GM12891 (cell line): ENCODE data around the gene FASN.
A peak's percentile ranks its signal among the peaks of the same experiment; 100 is the strongest.

ENCODE experiments used
- DNase-seq: peaks from one replicate; pipeline ENCODE4 v3.0.0; 2011; ENCODE audit warnings: low spot score; ENCODE audit not compliant: insufficient read length
- FAIRE-seq: peaks from 2 replicates; lab custom pipeline; 2011; peaks lifted over from hg19 to GRCh38; lab: Jason Lieb, UNC
- PAX5 ChIP-seq: IDR thresholded peaks from 2 replicates; pipeline ENCODE4 v1.6.1; 2011; ENCODE audit warnings: low read length, moderate library complexity, mild to moderate bottlenecking; ENCODE audit not compliant: insufficient read depth, severe bottlenecking
- POLR2A ChIP-seq: IDR thresholded peaks from 2 replicates; pipeline ENCODE4 v1.6.1; 2011; ENCODE audit warnings: low read depth, low read length, control low read depth
- POLR2AphosphoS5 ChIP-seq: IDR thresholded peaks from 2 replicates; pipeline ENCODE4 v1.6.1; 2011; ENCODE audit warnings: low read depth, low read length, control low read depth
- POU2F2 ChIP-seq: IDR thresholded peaks from 2 replicates; pipeline ENCODE4 v1.6.1; 2011; ENCODE audit warnings: low read depth, mild to moderate bottlenecking, control low read depth, low read length, moderate library complexity
- SPI1 ChIP-seq: IDR thresholded peaks from 2 replicates; pipeline ENCODE4 v1.6.1; 2011; ENCODE audit warnings: low read depth, low read length, control low read depth
- TAF1 ChIP-seq: IDR thresholded peaks from 2 replicates; pipeline ENCODE4 v1.6.1; 2011; ENCODE audit warnings: low read depth, low read length, control low read depth

FASN gene

GRCh38 chr17:82083009-82083408 lies 15.0 kb downstream of the FASN start:
- no peak for FAIRE-seq
- no peak for DNase-seq
- no peak for TF ChIP-seq PAX5

GRCh38 chr17:82082456-82082855 lies 15.6 kb downstream of the FASN start:
- TF ChIP-seq POU2F2: no peak
- TF ChIP-seq SPI1: no peak
- TF ChIP-seq POLR2AphosphoS5: no peak
- TF ChIP-seq PAX5: no peak
- TF ChIP-seq POLR2A: no peak
- TF ChIP-seq TAF1: no peak
- DNase-seq: no peak
- FAIRE-seq: no peak

- TF ChIP-seq TAF1 (no peak), POU2F2 (no peak), PAX5 (no peak), POLR2AphosphoS5 (no peak), SPI1 (no peak), POLR2A (no peak)
- no peak for FAIRE-seq
- no peak for DNase-seq
These were observed 16.1 kb downstream of the FASN start for GRCh38 chr17:82081966-82082365.

GRCh38 chr17:82081546-82081945 lies 16.5 kb downstream of the FASN start:
- TF ChIP-seq TAF1: no peak
- TF ChIP-seq SPI1: no peak
- no peak for TF ChIP-seq POLR2AphosphoS5
- no peak for TF ChIP-seq POLR2A
- no peak for TF ChIP-seq PAX5
- no peak for TF ChIP-seq POU2F2

GRCh38 chr17:82080789-82081464 lies 17.1 kb downstream of the FASN start:
- no peak for FAIRE-seq

More at GRCh38 chr17:82081546-82081945, 16.5 kb downstream of the FASN start:
- no peak for DNase-seq
- FAIRE-seq: no peak

GRCh38 chr17:82080048-82080788 lies 17.8 kb downstream of the FASN start:
- FAIRE-seq (no peak), DNase-seq (no peak)
- TF ChIP-seq POLR2A (no peak), POU2F2 (no peak), TAF1 (no peak), SPI1 (no peak), PAX5 (no peak), POLR2AphosphoS5 (no peak)

More at GRCh38 chr17:82080789-82081464, 17.1 kb downstream of the FASN start:
- TF ChIP-seq PAX5 (no peak), TAF1 (no peak), POLR2AphosphoS5 (0 out of 2 replicates have a peak, but pooled peaks have one; percentile 24)
- no peak for DNase-seq

- DNase-seq: no peak
- 0 out of 2 replicates have a peak, but pooled peaks have one; percentile 36 for TF ChIP-seq POLR2A
- TF ChIP-seq TAF1: no peak
- no peak for TF ChIP-seq POU2F2
- no peak for TF ChIP-seq PAX5
- 0 out of 2 replicates have a peak, but pooled peaks have one; percentile 19 for TF ChIP-seq POLR2AphosphoS5
- no peak for FAIRE-seq
These were observed 18.9 kb downstream of the FASN start for GRCh38 chr17:82079001-82079677.

GRCh38 chr17:82078433-82078832 lies 19.6 kb downstream of the FASN start:
- TF ChIP-seq POLR2A: no peak
- TF ChIP-seq POLR2AphosphoS5: 0 out of 2 replicates have a peak, but pooled peaks have one; percentile 7
- DNase-seq (no peak), FAIRE-seq (no peak)

- FAIRE-seq: no peak
- no peak for TF ChIP-seq SPI1
- TF ChIP-seq POLR2AphosphoS5: peak; percentile 35; the same call in 1 of the 2 replicates
- no peak for TF ChIP-seq TAF1
- TF ChIP-seq POU2F2: no peak
- no peak for TF ChIP-seq PAX5
- TF ChIP-seq POLR2A: no peak; the same call in 1 of the 2 replicates
- DNase-seq: no peak
These were observed 20.2 kb downstream of the FASN start for GRCh38 chr17:82077617-82078358.
